Neural progenitor cell (in vitro differentiated cells): ENCODE data around the gene PAQR7. TPM values are rescaled to one million over a fixed set of nuclear protein-coding genes. Genes with fewer than 3 reads are reported as not detected.

Source experiments
- DNase-seq: peaks from one replicate; pipeline ENCODE4 v3.0.0-alpha.2; 2016; ENCODE audit warnings: low spot score
- H2AFZ ChIP-seq: fragments of 200-600 bp; sonication (generic); replicated peaks from 2 replicates; pipeline ENCODE4 v1.6.1; 2016; ENCODE audit warnings: antibody characterized with exemption
- H3F3A ChIP-seq: fragments of 200-600 bp; sonication (generic); 2 replicates; pipeline ENCODE4 v1.6.1; 2016; ENCODE audit warnings: antibody characterized with exemption, low read depth
- H3K27ac ChIP-seq: fragments of 200-600 bp; sonication (generic); 2 replicates; pipeline ENCODE4 v1.5.1; 2016; ENCODE audit warnings: mild to moderate bottlenecking
- H3K27me3 ChIP-seq: fragments of 200-600 bp; sonication (generic); 2 replicates; pipeline ENCODE4 v1.6.1; 2016; ENCODE audit warnings: mild to moderate bottlenecking, moderate library complexity
- H3K36me3 ChIP-seq: fragments of 200-600 bp; sonication (generic); 2 replicates; pipeline ENCODE4 v1.5.1; 2016
- H3K4me1 ChIP-seq: fragments of 200-600 bp; sonication (generic); 2 replicates; pipeline ENCODE4 v1.6.1; 2016; ENCODE audit warnings: mixed run types
- H3K4me2 ChIP-seq: fragments of 200-600 bp; sonication (generic); 2 replicates; pipeline ENCODE4 v1.6.1; 2016
- H3K4me3 ChIP-seq: fragments of 200-600 bp; sonication (generic); 2 replicates; pipeline ENCODE4 v1.5.1; 2016
- H3K79me2 ChIP-seq: fragments of 200-600 bp; sonication (generic); 2 replicates; pipeline ENCODE4 v1.6.1; 2016; ENCODE audit warnings: low read depth
- H3K9ac ChIP-seq: fragments of 200-600 bp; sonication (generic); 2 replicates; pipeline ENCODE4 v1.6.1; 2016
- H3K9me3 ChIP-seq: fragments of 200-600 bp; sonication (generic); 2 replicates; pipeline ENCODE4 v1.5.1; 2016; ENCODE audit warnings: low read depth
- H4K20me1 ChIP-seq: fragments of 200-600 bp; sonication (generic); 2 replicates; pipeline ENCODE4 v1.6.1; 2016; ENCODE audit warnings: low read depth
- H3K27ac Mint-ChIP-seq: 3 replicates; pipeline ENCODE4 v1.8.0; 2021; ENCODE audit warnings: mixed read lengths
- H3K27me3 Mint-ChIP-seq: 2 replicates; pipeline ENCODE4 v1.8.0; 2022; ENCODE audit warnings: low read depth, mild to moderate bottlenecking, inconsistent platforms, moderate library complexity, mixed read lengths; ENCODE audit not compliant: insufficient read depth
- H3K36me3 Mint-ChIP-seq: 3 replicates; pipeline ENCODE4 v1.8.0; 2021; ENCODE audit warnings: mixed read lengths
- H3K4me1 Mint-ChIP-seq: 3 replicates; pipeline ENCODE4 v1.8.0; 2021; ENCODE audit warnings: mixed read lengths
- H3K4me3 Mint-ChIP-seq: 3 replicates; pipeline ENCODE4 v1.8.0; 2021; ENCODE audit warnings: mild to moderate bottlenecking, moderate library complexity, mixed read lengths
- H3K9me3 Mint-ChIP-seq: 3 replicates; pipeline ENCODE4 v1.8.0; 2020; ENCODE audit warnings: mixed read lengths
- EZH2 ChIP-seq: fragments of 200-600 bp; sonication (generic); IDR thresholded peaks from 2 replicates; pipeline ENCODE4 v1.6.1; 2017; ENCODE audit warnings: antibody characterized with exemption, mild to moderate bottlenecking, moderate library complexity
- EZH2phosphoT487 ChIP-seq: fragments of 200-600 bp; sonication (generic); IDR thresholded peaks from 2 replicates; pipeline ENCODE4 v1.6.1; 2017; ENCODE audit warnings: antibody characterized with exemption
- total RNA-seq: library from RNA; depleted of rRNA; stranded (reverse); fragments of >200 nt; gene quantifications from 2 replicates; pipeline ENCODE4 v1.2.3, GENCODE V29; 2015; ENCODE audit warnings: low replicate concordance
- TF ChIP-seq, protein P1 (sequence below): fragments of 200-600 bp; sonication (generic); IDR thresholded peaks from 2 replicates; pipeline ENCODE4 v1.5.1; 2017; ENCODE audit warnings: antibody characterized with exemption, mild to moderate bottlenecking

PAQR7 gene
- total RNA-seq, 1 donor from 2014 or later, result 1.1 TPM

DNA sequence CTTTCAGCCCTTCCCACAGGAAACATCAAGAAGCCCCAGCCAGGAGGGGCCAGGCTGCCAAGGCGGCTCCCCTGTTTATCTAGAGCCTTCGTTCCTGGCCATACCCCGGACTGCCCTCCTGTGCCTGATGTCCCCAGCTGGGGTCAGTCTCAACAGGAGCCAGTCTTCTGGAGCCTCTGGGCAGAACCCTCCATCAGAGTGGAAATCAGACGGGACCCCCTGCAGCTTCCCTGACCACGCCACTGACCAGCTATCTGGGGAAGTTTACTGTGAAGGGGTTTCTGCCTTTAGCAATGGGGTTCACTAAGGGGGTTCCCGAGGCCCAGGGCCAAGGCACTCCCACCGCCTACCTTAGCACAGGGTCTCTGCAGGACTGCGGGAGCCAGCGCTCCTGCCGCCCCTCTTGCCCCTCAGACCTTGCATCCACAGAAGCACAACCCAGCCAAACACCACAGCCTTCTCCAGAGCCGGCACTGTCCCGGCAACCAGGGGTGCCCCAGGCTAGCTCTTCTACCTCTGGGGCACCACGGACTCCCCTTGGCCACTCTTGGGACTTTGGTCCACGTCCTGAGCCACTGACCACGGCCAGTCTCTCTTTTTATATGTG, 59.3 kb downstream of the PAQR7 start:
- Mint-ChIP-seq H3K36me3 (peaks cover 12% of the 10 kb centered on the region), H3K4me3 (no peak overlapping the region), H3K27me3 (peaks cover 11% of the 10 kb centered on the region), H3K9me3 (no peaks in the 10 kb centered on the region), H3K27ac (no peak overlapping the region), H3K4me1 (peaks cover 22% of the 10 kb centered on the region)
- Histone ChIP-seq H3K4me3 (no peak overlapping the region), H3K27ac (no peak overlapping the region), H3K4me1 (peaks cover 10% of the 10 kb centered on the region), H2AFZ (no peak overlapping the region), H3K79me2 (peaks cover 13% of the 10 kb centered on the region), H3K36me3 (no peaks in the 10 kb centered on the region), H3K4me2 (no peak overlapping the region), H3F3A (peaks cover 25% of the 10 kb centered on the region), H3K27me3 (peaks cover 5% of the 10 kb centered on the region), H4K20me1 (peaks cover 10% of the 10 kb centered on the region), H3K9ac (no peak overlapping the region), H3K9me3 (no peaks in the 10 kb centered on the region)
- DNase-seq, result no peak
- no peak for TF ChIP-seq EZH2
- TF ChIP-seq EZH2phosphoT487, result no peak
- TF ChIP-seq, protein P1, sequence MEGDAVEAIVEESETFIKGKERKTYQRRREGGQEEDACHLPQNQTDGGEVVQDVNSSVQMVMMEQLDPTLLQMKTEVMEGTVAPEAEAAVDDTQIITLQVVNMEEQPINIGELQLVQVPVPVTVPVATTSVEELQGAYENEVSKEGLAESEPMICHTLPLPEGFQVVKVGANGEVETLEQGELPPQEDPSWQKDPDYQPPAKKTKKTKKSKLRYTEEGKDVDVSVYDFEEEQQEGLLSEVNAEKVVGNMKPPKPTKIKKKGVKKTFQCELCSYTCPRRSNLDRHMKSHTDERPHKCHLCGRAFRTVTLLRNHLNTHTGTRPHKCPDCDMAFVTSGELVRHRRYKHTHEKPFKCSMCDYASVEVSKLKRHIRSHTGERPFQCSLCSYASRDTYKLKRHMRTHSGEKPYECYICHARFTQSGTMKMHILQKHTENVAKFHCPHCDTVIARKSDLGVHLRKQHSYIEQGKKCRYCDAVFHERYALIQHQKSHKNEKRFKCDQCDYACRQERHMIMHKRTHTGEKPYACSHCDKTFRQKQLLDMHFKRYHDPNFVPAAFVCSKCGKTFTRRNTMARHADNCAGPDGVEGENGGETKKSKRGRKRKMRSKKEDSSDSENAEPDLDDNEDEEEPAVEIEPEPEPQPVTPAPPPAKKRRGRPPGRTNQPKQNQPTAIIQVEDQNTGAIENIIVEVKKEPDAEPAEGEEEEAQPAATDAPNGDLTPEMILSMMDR, result no peak

DNA sequence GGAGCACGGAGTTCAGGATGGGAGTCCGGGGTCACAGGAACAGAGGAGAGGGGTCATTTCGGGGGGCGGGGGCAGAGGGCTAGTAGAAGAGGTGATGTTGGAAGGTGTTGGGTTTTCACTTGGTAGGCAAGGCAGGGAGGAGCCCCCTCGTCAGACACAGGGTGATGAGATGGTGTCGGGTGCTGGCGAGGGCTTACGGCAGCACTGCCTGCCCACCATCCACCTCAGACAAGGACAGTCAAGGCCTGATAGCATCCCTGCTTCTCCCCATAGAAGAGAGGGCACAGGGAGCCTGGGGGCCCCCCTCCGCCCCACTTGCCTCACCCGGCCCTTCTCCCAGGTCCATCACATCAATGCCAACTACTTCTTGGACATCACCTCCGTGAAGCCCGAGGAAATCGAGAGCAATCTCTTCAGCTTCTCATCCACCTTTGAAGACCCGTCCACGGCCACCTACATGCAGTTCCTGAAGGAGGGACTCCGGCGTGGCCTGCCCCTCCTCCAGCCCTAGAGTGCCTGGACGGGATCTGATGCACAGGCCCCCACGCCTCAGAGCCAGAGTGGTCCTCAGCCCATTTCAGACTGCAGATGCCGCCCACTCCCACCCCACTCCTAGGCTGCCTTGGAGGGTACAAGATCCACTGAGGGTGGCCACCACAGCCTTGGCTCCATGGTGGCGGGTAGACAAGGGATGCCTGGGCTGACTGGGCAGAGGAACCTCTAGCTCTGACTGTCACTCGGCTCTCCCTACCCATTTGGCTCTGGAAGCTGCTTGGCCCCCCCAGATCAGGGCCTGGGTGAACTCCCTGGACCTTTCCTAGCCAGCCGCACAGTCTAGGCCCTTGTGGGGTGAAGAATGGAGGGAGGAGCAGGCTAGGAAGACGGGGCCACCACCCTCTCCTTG, 60.0 kb downstream of the PAQR7 start:
- peaks cover 12% of the 10 kb centered on the region for H3K36me3 Mint-ChIP-seq
- Histone ChIP-seq H3K27ac (no peak overlapping the region), H3F3A (peaks cover 20% of the 10 kb centered on the region), H3K4me3 (no peak overlapping the region), H3K9me3 (no peaks in the 10 kb centered on the region), H2AFZ (no peak overlapping the region), H3K4me2 (no peak overlapping the region), H3K27me3 (no peaks in the 10 kb centered on the region), H3K79me2 (peaks cover 7% of the 10 kb centered on the region), H3K4me1 (peaks cover 7% of the 10 kb centered on the region), H3K9ac (no peak overlapping the region), H4K20me1 (peaks cover 5% of the 10 kb centered on the region), H3K36me3 (no peaks in the 10 kb centered on the region)
- H3K4me1 Mint-ChIP-seq, result peaks cover 18% of the 10 kb centered on the region
- no peaks in the 10 kb centered on the region for H3K9me3 Mint-ChIP-seq
- no peak overlapping the region for H3K27ac Mint-ChIP-seq
- peaks cover 5% of the 10 kb centered on the region for H3K27me3 Mint-ChIP-seq
- no peak overlapping the region for H3K4me3 Mint-ChIP-seq
- TF ChIP-seq EZH2, result no peak
- TF ChIP-seq, protein P1, result no peak
- no peak for TF ChIP-seq EZH2phosphoT487
- no peak for DNase-seq

DNA sequence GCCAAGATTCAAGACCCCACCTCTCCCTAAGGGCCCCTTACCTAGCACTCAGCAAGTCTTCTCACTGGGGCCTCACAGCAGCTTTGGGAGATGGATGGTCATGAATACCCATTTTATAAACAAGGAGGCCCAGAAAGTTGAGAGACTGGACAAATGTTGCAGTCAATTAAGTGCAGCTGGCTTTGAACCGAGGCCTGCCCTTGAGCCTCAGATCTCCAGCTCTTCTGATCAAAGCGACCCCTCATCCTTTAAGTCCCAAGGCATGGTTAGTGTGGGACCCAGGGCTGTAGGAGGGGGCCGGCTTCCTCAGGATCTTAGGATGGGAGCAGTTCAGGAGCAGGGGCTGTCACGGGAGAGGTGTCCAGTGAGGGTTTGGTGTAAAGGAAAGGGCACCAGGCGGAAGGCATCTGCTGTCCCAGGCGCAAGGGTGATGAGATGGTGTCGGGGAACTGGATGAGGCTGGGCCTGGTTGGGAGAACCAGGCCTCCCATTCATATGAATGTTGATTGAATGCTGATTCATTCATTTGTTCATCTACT, 60.9 kb downstream of the PAQR7 start:
- H3K9ac ChIP-seq, result no peak overlapping the region
- H3K36me3 ChIP-seq, result no peaks in the 10 kb centered on the region
- Mint-ChIP-seq H3K27ac (no peak overlapping the region), H3K27me3 (peaks cover 5% of the 10 kb centered on the region), H3K9me3 (no peaks in the 10 kb centered on the region), H3K4me1 (peaks cover 20% of the 10 kb centered on the region), H3K4me3 (no peak overlapping the region), H3K36me3 (peaks cover 13% of the 10 kb centered on the region)
- no peaks in the 10 kb centered on the region for H3K27me3 ChIP-seq
- H3K4me3 ChIP-seq, result no peak overlapping the region
- peaks cover 7% of the 10 kb centered on the region for H4K20me1 ChIP-seq
- no peaks in the 10 kb centered on the region for H3K9me3 ChIP-seq
- peaks cover 7% of the 10 kb centered on the region for H3K4me1 ChIP-seq
- TF ChIP-seq, protein P1, result no peak
- no peak for TF ChIP-seq EZH2phosphoT487
- no peak for TF ChIP-seq EZH2
- no peak overlapping the region for H3K4me2 ChIP-seq
- H2AFZ ChIP-seq, result no peak overlapping the region
- H3K27ac ChIP-seq, result no peak overlapping the region
- no peak for DNase-seq
- peaks cover 7% of the 10 kb centered on the region for H3K79me2 ChIP-seq
- H3F3A ChIP-seq, result peaks cover 16% of the 10 kb centered on the region
